Urinary bladder (tissue), 4 donors: ENCODE data around the gene NLRP1. TPM values are rescaled to one million over a fixed set of nuclear protein-coding genes. Genes with fewer than 3 reads are reported as not detected.
"Not testable (repeated sequence)": the region's sequence is repeated elsewhere in the genome, so short reads cannot be mapped to it uniquely, and the experiment has no call there.

Experiments used
- DNase-seq: peaks from one replicate; pipeline ENCODE4 v3.0.0-alpha.2; 2015; ENCODE audit errors: extremely low spot score
- H3K27ac ChIP-seq: one replicate; pipeline ENCODE4 v1.5.1; 2013; ENCODE audit warnings: low read depth, mild to moderate bottlenecking, moderate library complexity
- H3K36me3 ChIP-seq: one replicate; pipeline ENCODE4 v1.6.1; 2013; ENCODE audit warnings: mild to moderate bottlenecking, moderate library complexity; ENCODE audit not compliant: insufficient read depth
- H3K4me1 ChIP-seq: one replicate; pipeline ENCODE4 v1.6.1; 2013; ENCODE audit warnings: mild to moderate bottlenecking, moderate library complexity; ENCODE audit not compliant: insufficient read depth
- H3K4me3 ChIP-seq: one replicate; pipeline ENCODE4 v1.5.1; 2013; ENCODE audit warnings: low read depth, low read length
- WGBS: extraction: QIAGEN DNeasy Blood & Tissue Kit; methylation state at CpG from one replicate; pipeline ENCODE4 v1.1.7; 2013; 5-methylcytosine and 5-hydroxymethylcytosine counted together
- polyA plus RNA-seq: library from polyadenylated mRNA; stranded (reverse); fragments of 200-250 nt; gene quantifications from one replicate; pipeline ENCODE4 v1.2.3, GENCODE V29; 2013
- total RNA-seq: library from RNA; depleted of rRNA; stranded (reverse); fragments of >200 nt; gene quantifications from one replicate; pipeline ENCODE4 v1.2.3, GENCODE V29; 2014
- donor health status: healthy with polysubstance abuse.
- donor health status: healthy.

The NLRP1 gene
- total and polyA plus RNA-seq, 2 donors: 22.3 to 33.0 TPM

- Histone ChIP-seq H3K27ac (no peak overlapping the region), H3K36me3 (no peaks in the 10 kb centered on the region), H3K4me1 (peaks cover 2% of the 10 kb centered on the region), H3K4me3 (no peak overlapping the region)
- WGBS: 73% methylated on average over 11 of the region's 11 CpGs
- DNase-seq: no peak
Measured at GRCh38 chr17:5582209-5583185, 1.8 kb downstream of the NLRP1 start.

- no peak for DNase-seq
- 72% methylated on average over 3 of the region's 3 CpGs for WGBS
- Histone ChIP-seq H3K36me3 (no peaks in the 10 kb centered on the region), H3K4me3 (no peak overlapping the region), H3K4me1 (peaks cover 2% of the 10 kb centered on the region), H3K27ac (no peak overlapping the region)
Measured at GRCh38 chr17:5581655-5582054, 2.7 kb downstream of the NLRP1 start.

GRCh38 chr17:5580969-5581368 is 3.3 kb downstream of the NLRP1 start:
- no peak for DNase-seq
- WGBS: 38% methylated on average over 3 of the region's 3 CpGs
- Histone ChIP-seq H3K36me3 (no peaks in the 10 kb centered on the region), H3K4me3 (no peak overlapping the region), H3K4me1 (peaks cover under 1% of the 10 kb centered on the region), H3K27ac (no peak overlapping the region)

- DNase-seq: no peak
- no peaks in the 10 kb centered on the region for H3K36me3 ChIP-seq
- no peak overlapping the region for H3K4me3 ChIP-seq
- no peaks in the 10 kb centered on the region for H3K4me1 ChIP-seq
- no peak overlapping the region for H3K27ac ChIP-seq
Measured at GRCh38 chr17:5580367-5580766, 3.9 kb downstream of the NLRP1 start.

GRCh38 chr17:5578768-5579167 is 5.5 kb downstream of the NLRP1 start:
- WGBS: 90% methylated on average over 3 of the region's 4 CpGs

GRCh38 chr17:5573017-5573416 is 11.3 kb downstream of the NLRP1 start:
- H3K4me1 ChIP-seq, DNase-seq, H3K4me3 ChIP-seq, H3K27ac ChIP-seq, H3K36me3 ChIP-seq: not testable (repeated sequence)
- 93% methylated on average over 7 of the region's 7 CpGs for WGBS

More at GRCh38 chr17:5578768-5579167, 5.5 kb downstream of the NLRP1 start:
- DNase-seq, H3K27ac ChIP-seq, H3K36me3 ChIP-seq, H3K4me1 ChIP-seq, H3K4me3 ChIP-seq: not testable (repeated sequence)

- WGBS: 86% methylated on average over 1 of the region's 1 CpG
- H3K27ac ChIP-seq: no peak overlapping the region
- no peak overlapping the region for H3K4me3 ChIP-seq
- no peak for DNase-seq
- no peaks in the 10 kb centered on the region for H3K4me1 ChIP-seq
- H3K36me3 ChIP-seq: peaks cover 5% of the 10 kb centered on the region
Measured at GRCh38 chr17:5571281-5571680, 13.0 kb downstream of the NLRP1 start.

- Histone ChIP-seq H3K4me1 (no peaks in the 10 kb centered on the region), H3K4me3 (no peak overlapping the region), H3K36me3 (peaks cover 2% of the 10 kb centered on the region), H3K27ac (no peak overlapping the region)
- 82% methylated on average over 2 of the region's 2 CpGs for WGBS
- no peak for DNase-seq
Measured at GRCh38 chr17:5565808-5566207, 18.5 kb downstream of the NLRP1 start.

- Histone ChIP-seq H3K4me3 (no peak overlapping the region), H3K4me1 (no peaks in the 10 kb centered on the region), H3K27ac (no peak overlapping the region), H3K36me3 (no peaks in the 10 kb centered on the region)
- WGBS: 69% methylated on average over 2 of the region's 2 CpGs
- DNase-seq: no peak
Measured at GRCh38 chr17:5563456-5563855, 20.9 kb downstream of the NLRP1 start.

GRCh38 chr17:5562661-5563360 is 21.5 kb downstream of the NLRP1 start:
- H3K4me1 ChIP-seq: no peaks in the 10 kb centered on the region
- H3K36me3 ChIP-seq: no peaks in the 10 kb centered on the region
- no peak for DNase-seq
- H3K4me3 ChIP-seq: no peak overlapping the region
- WGBS: 83% methylated on average over 6 of the region's 6 CpGs
- H3K27ac ChIP-seq: no peak overlapping the region

GRCh38 chr17:5561736-5562571 is 22.4 kb downstream of the NLRP1 start:
- 85% methylated on average over 14 of the region's 14 CpGs for WGBS
- DNase-seq: no peak
- no peak overlapping the region for H3K4me3 ChIP-seq
- H3K4me1 ChIP-seq: no peaks in the 10 kb centered on the region
- no peak overlapping the region for H3K27ac ChIP-seq
- no peaks in the 10 kb centered on the region for H3K36me3 ChIP-seq

GRCh38 chr17:5560361-5560988 is 23.8 kb downstream of the NLRP1 start:
- Histone ChIP-seq H3K4me1 (no peaks in the 10 kb centered on the region), H3K27ac (no peak overlapping the region), H3K36me3 (no peaks in the 10 kb centered on the region), H3K4me3 (no peak overlapping the region)
- WGBS: 93% methylated on average over 9 of the region's 9 CpGs
- DNase-seq: no peak
